Keratinocyte (primary cell): ENCODE measurements around the gene PHF12. TPM values are rescaled to one million over a fixed set of nuclear protein-coding genes. Genes with fewer than 3 reads are reported as not detected.

ENCODE experiments used
- DNase-seq: peaks from one replicate; pipeline ENCODE4 v3.0.0-alpha.2; 2011; ENCODE audit warnings: low read depth, missing footprints, low spot score
- FAIRE-seq: peaks from 2 replicates; lab custom pipeline; 2011; peaks lifted over from hg19 to GRCh38; lab: Jason Lieb, UNC
- H2AFZ ChIP-seq: 2 replicates; pipeline ENCODE4 v1.6.0; 2012; ENCODE audit warnings: low read length, control low read depth, inconsistent platforms; ENCODE audit not compliant: control insufficient read depth
- H3K27ac ChIP-seq: 2 replicates; pipeline ENCODE4 v1.5.1; 2011; ENCODE audit warnings: low read length; ENCODE audit not compliant: control insufficient read depth, insufficient read depth
- H3K27me3 ChIP-seq: 3 replicates; pipeline ENCODE4 v1.6.0; 2011; ENCODE audit warnings: low read length; ENCODE audit not compliant: control insufficient read depth, insufficient read depth; ENCODE audit errors: extremely low read depth
- H3K36me3 ChIP-seq, 2 experiments: 2 replicates in 1 of 2; 3 replicates in 1 of 2; pipeline ENCODE4 v1.5.1; 2011; ENCODE audit warnings: low read length in 2 of 2, mild to moderate bottlenecking in 1 of 2; ENCODE audit not compliant: control insufficient read depth in 2 of 2, insufficient read depth in 2 of 2; ENCODE audit errors: extremely low read depth in 1 of 2
- H3K4me1 ChIP-seq: 3 replicates; pipeline ENCODE4 v1.5.1; 2011; ENCODE audit warnings: low read length; ENCODE audit not compliant: control insufficient read depth, insufficient read depth; ENCODE audit errors: extremely low read depth
- H3K4me2 ChIP-seq: 3 replicates; pipeline ENCODE4 v1.6.0; 2011; ENCODE audit warnings: low read depth, low read length; ENCODE audit not compliant: control insufficient read depth, insufficient read depth; ENCODE audit errors: extremely low read depth
- H3K4me3 ChIP-seq, 3 experiments: fragments of 200-600 bp in 1 of 3; sonication (generic) in 1 of 3; 2 replicates in 2 of 3; 3 replicates in 1 of 3; pipeline ENCODE4 v1.5.1; 2011 to 2016; ENCODE audit warnings: low read length in 3 of 3, mild to moderate bottlenecking in 3 of 3, control low read depth in 2 of 3, inconsistent platforms in 1 of 3, low read depth in 1 of 3, mixed read lengths in 1 of 3, mixed run types in 1 of 3, moderate library complexity in 1 of 3; ENCODE audit not compliant: control insufficient read depth in 2 of 3, insufficient read depth in 2 of 3; ENCODE audit errors: extremely low read depth in 1 of 3
- H3K79me2 ChIP-seq: 2 replicates; pipeline ENCODE4 v1.6.0; 2012; ENCODE audit warnings: low read length; ENCODE audit not compliant: control insufficient read depth, insufficient read depth
- H3K9ac ChIP-seq: 3 replicates; pipeline ENCODE4 v1.6.0; 2011; ENCODE audit warnings: low read length; ENCODE audit not compliant: control insufficient read depth, insufficient read depth; ENCODE audit errors: extremely low read depth
- H3K9me1 ChIP-seq: 3 replicates; pipeline ENCODE4 v1.6.0; 2011; ENCODE audit warnings: low read length; ENCODE audit not compliant: control insufficient read depth, insufficient read depth; ENCODE audit errors: extremely low read depth
- H3K9me3 ChIP-seq: 2 replicates; pipeline ENCODE4 v1.5.1; 2012; ENCODE audit warnings: low read depth, low read length; ENCODE audit not compliant: control insufficient read depth
- H4K20me1 ChIP-seq: 3 replicates; pipeline ENCODE4 v1.6.0; 2011; ENCODE audit warnings: low read length; ENCODE audit not compliant: control insufficient read depth, insufficient read depth; ENCODE audit errors: extremely low read depth
- EZH2 ChIP-seq: IDR thresholded peaks from one replicate; pipeline ENCODE4 v1.6.1; 2012; ENCODE audit warnings: inconsistent platforms, mild to moderate bottlenecking, low read length, moderate library complexity
- dilution Hi-C: fragments of 300-500 bp; cut with MboI; formaldehyde crosslinking; loops from one replicate; pipeline ENCODE4 v1.7.0; 2020; ENCODE audit warnings: low sequenced_read_pairs; ENCODE audit not compliant: extremely low pct_ligation_motif_present
- polyA plus RNA-seq, 5 experiments: library from polyadenylated mRNA; depleted of rRNA in 3 of 5; stranded (reverse) in 3 of 5; stranded (forward) in 1 of 5; unstranded in 1 of 5; fragments of >200 nt; gene quantifications; 1 replicate in 1 of 5; 2 replicates in 3 of 5; 3 replicates in 1 of 5; pipeline versions ENCODE4 v1.2.1 to v1.2.3, GENCODE V29; 2011 to 2012; ENCODE audit warnings: missing spikeins in 2 of 5, low read depth in 1 of 5, low replicate concordance in 1 of 5
- TF ChIP-seq, protein P1 (sequence below), 3 experiments: IDR thresholded peaks in 1 of 3; conservative IDR thresholded peaks in 1 of 3; optimal IDR thresholded peaks in 1 of 3; 2 replicates in 2 of 3; 3 replicates in 1 of 3; pipeline versions ENCODE3 to v1.5.1; 2011; ENCODE audit warnings: low read length in 3 of 3, mild to moderate bottlenecking in 3 of 3, moderate library complexity in 2 of 3, control low read depth in 1 of 3, inconsistent platforms in 1 of 3; ENCODE audit not compliant: insufficient read depth in 2 of 3; ENCODE audit errors: extremely low read depth in 1 of 3

The PHF12 gene
- polyA plus RNA-seq, 1 donor (not counting 4 experiments of a cell fraction or from before 2014, with no cell fraction given): 9.6 TPM

DNA sequence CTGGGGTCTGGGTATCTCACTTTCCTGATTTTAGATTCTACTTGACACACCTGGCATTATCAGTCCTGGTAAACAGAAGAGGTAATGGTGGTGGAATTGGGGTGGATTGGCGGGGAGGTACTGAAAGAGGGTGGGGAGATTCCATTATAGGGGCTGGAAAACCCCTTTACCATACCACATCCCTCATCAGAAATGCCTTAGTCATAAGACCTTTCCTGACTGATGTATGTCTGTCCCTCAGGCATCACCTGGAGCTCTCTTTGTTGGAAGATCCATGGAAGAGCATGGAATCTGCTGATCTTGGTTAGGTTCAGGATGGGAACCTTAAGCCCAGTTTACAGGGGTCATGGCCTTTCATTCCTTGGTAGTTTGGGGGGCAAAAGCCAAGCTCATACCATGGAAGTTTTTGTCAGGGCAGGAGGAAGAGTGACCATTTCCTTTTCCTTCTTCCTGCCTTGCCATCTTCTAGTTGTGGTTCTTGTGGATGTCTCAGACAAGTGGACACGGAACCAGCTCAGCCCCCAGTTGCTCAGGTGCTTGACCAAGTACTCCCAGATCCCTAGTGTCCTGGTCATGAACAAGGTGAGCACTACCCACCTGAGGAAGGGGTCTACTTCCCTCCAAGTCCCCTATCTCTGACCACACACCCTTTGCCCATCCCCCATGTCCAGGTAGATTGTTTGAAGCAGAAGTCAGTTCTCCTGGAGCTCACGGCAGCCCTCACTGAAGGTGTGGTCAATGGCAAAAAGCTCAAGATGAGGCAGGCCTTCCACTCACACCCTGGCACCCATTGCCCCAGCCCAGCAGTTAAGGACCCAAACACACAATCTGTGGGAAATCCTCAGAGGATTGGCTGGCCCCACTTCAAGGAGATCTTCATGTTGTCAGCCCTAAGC lies 93.2 kb downstream of the PHF12 start:
- no peaks in the 10 kb centered on the region for H3K9me1 ChIP-seq
- DNase-seq (no peak), FAIRE-seq (no peak)
- no peak overlapping the region for H3K27ac ChIP-seq
- H3K4me3 ChIP-seq: no peak overlapping the region
- peaks cover 15% of the 10 kb centered on the region for H3K79me2 ChIP-seq
- H2AFZ ChIP-seq: no peak overlapping the region
- H3K9me3 ChIP-seq: no peaks in the 10 kb centered on the region
- peaks cover 27 to 29% of the 10 kb centered on the region in 2 experiments for H3K36me3 ChIP-seq
- no peak overlapping the region for H3K9ac ChIP-seq
- dilution Hi-C loops: no loop called here
- no peaks in the 10 kb centered on the region for H3K27me3 ChIP-seq
- H4K20me1 ChIP-seq: no peaks in the 10 kb centered on the region
- no peak overlapping the region for H3K4me2 ChIP-seq
- peaks cover 11% of the 10 kb centered on the region for H3K4me1 ChIP-seq
- TF ChIP-seq, protein P1, sequence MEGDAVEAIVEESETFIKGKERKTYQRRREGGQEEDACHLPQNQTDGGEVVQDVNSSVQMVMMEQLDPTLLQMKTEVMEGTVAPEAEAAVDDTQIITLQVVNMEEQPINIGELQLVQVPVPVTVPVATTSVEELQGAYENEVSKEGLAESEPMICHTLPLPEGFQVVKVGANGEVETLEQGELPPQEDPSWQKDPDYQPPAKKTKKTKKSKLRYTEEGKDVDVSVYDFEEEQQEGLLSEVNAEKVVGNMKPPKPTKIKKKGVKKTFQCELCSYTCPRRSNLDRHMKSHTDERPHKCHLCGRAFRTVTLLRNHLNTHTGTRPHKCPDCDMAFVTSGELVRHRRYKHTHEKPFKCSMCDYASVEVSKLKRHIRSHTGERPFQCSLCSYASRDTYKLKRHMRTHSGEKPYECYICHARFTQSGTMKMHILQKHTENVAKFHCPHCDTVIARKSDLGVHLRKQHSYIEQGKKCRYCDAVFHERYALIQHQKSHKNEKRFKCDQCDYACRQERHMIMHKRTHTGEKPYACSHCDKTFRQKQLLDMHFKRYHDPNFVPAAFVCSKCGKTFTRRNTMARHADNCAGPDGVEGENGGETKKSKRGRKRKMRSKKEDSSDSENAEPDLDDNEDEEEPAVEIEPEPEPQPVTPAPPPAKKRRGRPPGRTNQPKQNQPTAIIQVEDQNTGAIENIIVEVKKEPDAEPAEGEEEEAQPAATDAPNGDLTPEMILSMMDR (optimal IDR thresholded peaks at IDR 0.05 in 1 of 3, IDR thresholded peaks at IDR 0.05 in 1 of 3, conservative IDR thresholded peaks at IDR 0.05 in 1 of 3; ENCODE audit: extremely low read depth in 1 of 3, insufficient read depth in 2 of 3, low read length in 3 of 3): no peak
- no peak for TF ChIP-seq EZH2

DNA sequence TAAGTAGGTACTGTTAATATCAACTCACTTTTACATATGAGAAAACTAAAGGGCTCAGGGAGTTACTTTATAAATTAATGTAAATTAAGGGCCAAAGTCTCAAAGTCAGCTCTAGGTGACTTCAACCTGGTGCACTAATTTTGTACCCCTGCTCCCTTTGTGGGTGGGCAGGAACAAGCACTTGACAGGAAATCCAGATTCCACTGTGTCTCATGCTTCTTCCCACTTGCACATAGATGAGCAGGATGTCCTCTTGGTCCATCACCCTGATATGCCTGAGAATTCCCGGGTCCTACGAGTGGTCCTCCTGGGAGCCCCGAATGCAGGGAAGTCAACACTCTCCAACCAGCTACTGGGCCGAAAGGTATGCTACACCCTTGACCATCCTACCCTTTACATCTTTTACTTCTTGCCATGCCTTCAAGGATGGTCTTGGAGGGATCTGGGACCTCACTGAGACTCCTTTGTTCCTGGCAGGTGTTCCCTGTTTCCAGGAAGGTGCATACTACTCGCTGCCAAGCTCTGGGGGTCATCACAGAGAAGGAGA lies 95.2 kb downstream of the PHF12 start:
- FAIRE-seq: no peak
- TF ChIP-seq, protein P1 (optimal IDR thresholded peaks at IDR 0.05 in 1 of 3, IDR thresholded peaks at IDR 0.05 in 1 of 3, conservative IDR thresholded peaks at IDR 0.05 in 1 of 3; ENCODE audit: extremely low read depth in 1 of 3, insufficient read depth in 2 of 3, low read length in 3 of 3): no peak
- no peak for TF ChIP-seq EZH2
- Histone ChIP-seq H3K4me2 (peak overlapping the region; percentile 96), H2AFZ (no peak overlapping the region), H3K79me2 (peaks cover 15% of the 10 kb centered on the region), H3K27me3 (no peaks in the 10 kb centered on the region), H3K4me1 (peaks cover 11% of the 10 kb centered on the region), H3K9me3 (no peaks in the 10 kb centered on the region), H3K36me3 (peaks cover 27 to 29% of the 10 kb centered on the region in 2 experiments), H3K9ac (no peak overlapping the region), H3K4me3 (no peak overlapping the region), H3K27ac (no peak overlapping the region), H3K9me1 (no peaks in the 10 kb centered on the region), H4K20me1 (no peaks in the 10 kb centered on the region)
- dilution Hi-C loops: no loop called here
- no peak for DNase-seq
